ENCODE measurements around the gene TRMT61A.

The TRMT61A gene

DNA sequence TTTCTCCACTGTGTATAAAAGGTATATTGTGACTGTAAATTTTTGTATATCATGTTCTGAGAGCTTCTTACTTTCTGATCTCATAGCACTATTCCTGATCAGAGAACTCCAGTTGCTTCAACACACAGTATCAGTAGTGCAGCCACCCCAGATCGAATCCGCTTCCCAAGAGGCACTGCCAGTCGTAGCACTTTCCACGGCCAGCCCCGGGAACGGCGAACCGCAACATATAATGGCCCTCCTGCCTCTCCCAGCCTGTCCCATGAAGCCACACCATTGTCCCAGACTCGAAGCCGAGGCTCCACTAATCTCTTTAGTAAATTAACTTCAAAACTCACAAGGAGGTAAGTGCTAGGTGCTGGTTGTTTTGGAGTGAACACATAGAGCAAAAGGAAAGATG, 37.3 kb upstream of the TRMT61A start:
- TF ChIP-seq, protein P1, sequence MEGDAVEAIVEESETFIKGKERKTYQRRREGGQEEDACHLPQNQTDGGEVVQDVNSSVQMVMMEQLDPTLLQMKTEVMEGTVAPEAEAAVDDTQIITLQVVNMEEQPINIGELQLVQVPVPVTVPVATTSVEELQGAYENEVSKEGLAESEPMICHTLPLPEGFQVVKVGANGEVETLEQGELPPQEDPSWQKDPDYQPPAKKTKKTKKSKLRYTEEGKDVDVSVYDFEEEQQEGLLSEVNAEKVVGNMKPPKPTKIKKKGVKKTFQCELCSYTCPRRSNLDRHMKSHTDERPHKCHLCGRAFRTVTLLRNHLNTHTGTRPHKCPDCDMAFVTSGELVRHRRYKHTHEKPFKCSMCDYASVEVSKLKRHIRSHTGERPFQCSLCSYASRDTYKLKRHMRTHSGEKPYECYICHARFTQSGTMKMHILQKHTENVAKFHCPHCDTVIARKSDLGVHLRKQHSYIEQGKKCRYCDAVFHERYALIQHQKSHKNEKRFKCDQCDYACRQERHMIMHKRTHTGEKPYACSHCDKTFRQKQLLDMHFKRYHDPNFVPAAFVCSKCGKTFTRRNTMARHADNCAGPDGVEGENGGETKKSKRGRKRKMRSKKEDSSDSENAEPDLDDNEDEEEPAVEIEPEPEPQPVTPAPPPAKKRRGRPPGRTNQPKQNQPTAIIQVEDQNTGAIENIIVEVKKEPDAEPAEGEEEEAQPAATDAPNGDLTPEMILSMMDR (IDR thresholded peaks at IDR 0.05; ENCODE audit: insufficient read depth, low read depth, low read length, missing control alignments), result no peak
- no peak overlapping the region for H3K4me3 ChIP-seq (ENCODE audit: low read length)
- no peak for DNase-seq (ENCODE audit: low read depth)

DNA sequence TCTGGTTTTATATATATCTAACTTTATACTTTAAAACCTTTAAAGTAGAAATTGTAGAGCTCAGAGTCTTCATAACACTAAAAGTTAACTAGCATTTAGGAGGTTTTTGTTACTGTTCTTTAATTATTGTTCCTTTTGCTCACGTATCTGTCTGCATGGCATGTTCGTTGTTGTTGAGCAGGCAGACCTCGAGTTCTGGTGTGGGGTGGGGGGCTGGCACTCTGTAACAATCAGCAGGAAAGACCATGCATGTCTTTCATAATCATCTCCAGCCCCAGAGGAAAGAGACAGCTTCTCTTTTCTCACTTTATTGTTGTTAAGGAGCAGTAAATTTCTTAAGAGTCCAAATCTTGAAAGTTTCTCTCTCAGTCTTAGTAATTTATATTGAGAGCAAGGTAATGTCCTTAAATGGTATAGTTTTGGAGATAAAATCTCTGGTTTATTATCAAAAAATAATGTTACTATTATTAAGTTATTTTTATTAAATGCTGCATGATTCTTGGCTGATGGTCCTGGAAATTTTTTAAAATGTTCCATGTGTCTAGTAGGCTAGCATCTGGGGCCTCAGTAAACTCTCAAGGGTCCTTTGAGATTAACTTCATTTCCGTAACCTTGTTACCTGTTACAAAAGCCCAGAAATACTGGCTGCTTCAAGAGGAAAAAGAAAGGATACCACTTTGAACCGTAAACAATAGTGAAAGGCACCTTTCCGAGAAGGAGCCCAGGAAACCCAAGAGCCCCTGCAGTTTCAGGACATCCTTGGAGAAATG, 36.7 kb upstream of the TRMT61A start:
- DNase-seq (ENCODE audit: low read depth), result no peak
- H3K4me3 ChIP-seq (ENCODE audit: low read length), result no peak overlapping the region
- TF ChIP-seq, protein P1 (IDR thresholded peaks at IDR 0.05; ENCODE audit: insufficient read depth, low read depth, low read length, missing control alignments), result no peak

DNA sequence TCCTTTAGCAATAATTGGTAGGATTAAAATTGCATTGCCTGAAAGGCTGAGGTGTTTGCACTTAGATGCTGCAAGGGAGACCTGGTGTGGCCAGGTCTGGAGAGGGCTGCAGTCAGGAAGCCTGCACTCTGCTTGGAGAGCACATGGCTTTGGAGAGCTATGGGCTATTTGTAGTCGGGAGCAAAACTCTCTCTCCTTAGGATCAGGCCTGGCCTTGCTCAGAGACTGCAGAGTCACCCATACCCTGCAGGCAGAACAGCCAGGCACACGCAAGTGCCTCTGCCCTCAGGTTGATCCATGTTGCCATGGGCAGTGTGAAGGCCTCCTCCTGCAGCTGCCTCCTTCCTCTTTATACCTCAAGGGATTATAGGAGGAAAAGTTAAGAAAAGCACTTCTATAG, 33.1 kb upstream of the TRMT61A start:
- no peak overlapping the region for H3K4me3 ChIP-seq (ENCODE audit: low read length)
- DNase-seq (ENCODE audit: low read depth), result no peak
- TF ChIP-seq, protein P1 (IDR thresholded peaks at IDR 0.05; ENCODE audit: insufficient read depth, low read depth, low read length, missing control alignments), result no peak

DNA sequence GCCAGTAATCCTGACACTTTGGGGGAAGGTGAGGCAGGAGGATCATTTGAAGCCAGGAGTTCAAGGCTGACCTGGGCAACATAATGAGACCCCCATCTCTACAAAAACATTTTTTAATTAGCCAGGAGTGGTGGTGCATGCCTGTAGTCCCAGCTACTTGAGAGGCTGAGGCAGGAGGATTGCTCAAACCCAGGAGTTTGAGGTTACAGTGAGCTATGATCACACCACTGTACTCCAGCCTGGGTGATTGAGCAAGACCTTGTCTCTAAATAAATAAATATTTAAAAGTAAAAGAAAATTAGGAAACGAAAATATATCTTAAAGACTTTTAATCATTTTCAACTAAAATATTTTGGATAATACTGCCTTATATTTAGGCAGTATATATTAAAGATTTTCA, 32.2 kb upstream of the TRMT61A start:
- no peak overlapping the region for H3K4me3 ChIP-seq (ENCODE audit: low read length)
- TF ChIP-seq, protein P1 (IDR thresholded peaks at IDR 0.05; ENCODE audit: insufficient read depth, low read depth, low read length, missing control alignments), result no peak
- no peak for DNase-seq (ENCODE audit: low read depth)

DNA sequence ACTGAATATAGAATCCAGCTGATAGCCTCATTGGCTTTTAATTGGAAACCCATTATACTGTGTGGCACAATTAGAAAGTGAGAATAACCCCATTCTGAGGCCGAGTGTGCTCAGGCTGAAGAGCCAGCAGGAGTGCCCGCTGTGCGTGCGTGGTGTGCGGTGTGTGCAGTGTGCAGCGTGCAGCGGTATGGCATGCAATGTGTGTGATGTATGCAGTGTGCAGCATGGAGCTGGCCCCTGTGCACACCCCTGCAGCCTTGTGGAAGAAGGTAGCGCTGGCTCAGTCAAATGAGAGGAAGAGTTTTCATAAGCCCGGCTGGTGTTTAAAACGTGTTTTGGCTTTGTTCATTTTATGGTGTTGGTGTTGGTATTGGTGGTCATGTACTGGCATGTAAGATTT, 29.3 kb upstream of the TRMT61A start:
- no peak for DNase-seq (ENCODE audit: low read depth)
- no peak overlapping the region for H3K4me3 ChIP-seq (ENCODE audit: low read length)
- TF ChIP-seq, protein P1 (IDR thresholded peaks at IDR 0.05; ENCODE audit: insufficient read depth, low read depth, low read length, missing control alignments), result no peak

DNA sequence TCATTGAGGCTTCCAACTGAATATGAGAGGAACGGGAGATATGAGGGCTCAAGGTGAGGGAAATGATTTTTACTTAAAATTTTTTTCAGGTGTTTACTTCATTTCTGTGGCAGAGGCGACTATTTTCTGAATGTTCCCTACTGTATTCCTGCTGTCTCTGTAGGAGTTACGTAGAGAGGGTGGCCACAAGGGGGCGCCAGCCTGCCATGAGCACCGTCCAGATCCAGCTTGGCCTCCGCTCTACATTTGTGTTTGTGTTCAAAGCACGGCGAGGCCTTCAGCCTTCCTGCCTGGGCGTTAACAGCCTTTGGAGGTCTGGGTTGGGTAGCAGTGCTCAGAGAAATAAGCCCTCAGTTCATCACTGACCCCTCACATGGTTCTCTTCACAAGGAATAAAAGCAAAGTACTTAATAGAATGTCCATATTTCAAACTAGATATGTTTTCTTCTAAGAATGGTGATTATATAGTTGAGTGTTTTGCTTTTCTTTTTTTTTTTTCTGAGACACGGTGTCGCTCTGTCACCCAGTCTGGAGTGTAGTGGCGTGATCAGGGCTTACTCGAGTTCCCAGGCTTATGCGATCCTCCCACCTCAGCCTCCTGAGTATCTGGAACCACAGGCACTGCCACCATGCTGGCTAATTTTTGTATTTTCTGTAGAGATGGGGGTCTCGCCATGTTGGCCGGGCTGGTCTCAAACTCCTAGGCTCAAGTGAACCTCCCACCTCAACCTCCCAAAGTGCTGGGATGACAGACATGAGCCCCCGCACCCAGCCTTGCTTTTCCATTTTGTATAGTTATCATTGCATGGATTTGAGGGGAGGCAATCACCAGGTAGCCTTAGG, 28.6 kb upstream of the TRMT61A start:
- TF ChIP-seq, protein P1 (IDR thresholded peaks at IDR 0.05; ENCODE audit: insufficient read depth, low read depth, low read length, missing control alignments), result peak; percentile 98
- DNase-seq (ENCODE audit: low read depth), result peak; percentile 84
- H3K4me3 ChIP-seq (ENCODE audit: low read length), result no peak overlapping the region

Measured in epithelial cell of esophagus (primary cell).